Measurements from ENCODE around the gene NKAPD1. TPM values are rescaled to one million over a fixed set of nuclear protein-coding genes. Genes with fewer than 3 reads are reported as not detected.

The NKAPD1 gene
- polyA plus RNA-seq, 1 of the 3 experiments (the other 2 are of a cell fraction), result 9.2 TPM

- Histone ChIP-seq H3K9me3 (no peaks in the 10 kb centered on the region), H3K4me2 (no peak overlapping the region), H3K4me1 (ENCODE audit: control insufficient read depth in 1 of 2, insufficient read depth in 2 of 2, low read depth in 1 of 2, low read length in 1 of 2) (peaks cover 0 to 7% of the 10 kb centered on the region in 2 experiments; a peak in 1 of 4 replicates), H2AFZ (ENCODE audit: low read depth) (no peak overlapping the region), H3F3A (replicated peaks; ENCODE audit: insufficient read depth) (peaks cover 12% of the 10 kb centered on the region), H3K9me2 (no peaks in the 10 kb centered on the region), H3K4me3 (ENCODE audit: low read depth in 2 of 2, low read length in 1 of 2) (no peak overlapping the region), H3K9ac (no peak overlapping the region), H3K79me2 (ENCODE audit: insufficient read depth) (no peaks in the 10 kb centered on the region), H4K20me1 (ENCODE audit: insufficient read depth) (no peaks in the 10 kb centered on the region), H3K27ac (ENCODE audit: low read depth in 2 of 2, low read length in 1 of 2) (no peak overlapping the region), H3K36me3 (replicated peaks in 1 of 2; ENCODE audit: control insufficient read depth in 1 of 2, insufficient read depth in 2 of 2, low read length in 1 of 2) (no peaks in the 10 kb centered on the region), H3K27me3 (ENCODE audit: insufficient read depth) (no peaks in the 10 kb centered on the region)
- DNase-seq, result no peak
- ChIA-PET CTCF (interaction anchor here (0.8 to 7.0 kb wide), 27 partner anchors 7 to 447 kb away, joined by 3 to 76 read pairs (median 5); partner anchors contain the start of genes BCO2, SDHD, TEX12 and TIMM8B), POLR2A (no interaction called here)
- TF ChIP-seq ELF1 (IDR thresholded peaks at IDR 0.05) (no peak), POLR2AphosphoS5 (IDR thresholded peaks at IDR 0.05; ENCODE audit: low read depth, low read length) (no peak), RAD21 (IDR thresholded peaks at IDR 0.05; ENCODE audit: low read length) (no peak), FOXJ3 (CRISPR knock-in tag; IDR thresholded peaks at IDR 0.05) (no peak)
- WGBS (ENCODE audit: low lambda C conversion rate), result 69% methylated on average over 2 of the region's 2 CpGs
Observed at GRCh38 chr11:112114460-112114859, 40.4 kb downstream of the NKAPD1 start.

DNA sequence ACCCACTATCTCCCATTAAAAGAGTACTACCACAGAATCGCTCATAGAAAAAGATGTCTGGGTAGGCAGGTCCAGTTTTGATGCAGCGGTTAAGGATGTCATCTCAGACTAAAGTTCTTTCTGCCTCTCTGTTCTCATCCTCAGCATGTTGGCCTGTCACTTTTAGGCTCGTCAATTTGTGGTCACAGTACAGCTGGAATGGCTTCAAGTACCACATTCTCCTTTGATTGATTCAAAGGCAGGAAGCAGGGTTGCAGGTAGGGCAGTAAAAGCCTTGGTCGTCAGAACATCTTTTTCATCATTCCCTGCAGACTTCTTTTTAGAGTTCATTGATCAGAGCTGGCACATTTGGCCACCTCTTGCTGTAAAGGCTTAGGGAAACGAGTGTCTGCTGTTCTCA is 41.3 kb downstream of the NKAPD1 start:
- DNase-seq, result no peak
- no peaks in the 10 kb centered on the region for H3K36me3 ChIP-seq (replicated peaks in 1 of 2; ENCODE audit: control insufficient read depth in 1 of 2, insufficient read depth in 2 of 2, low read length in 1 of 2)
- H3K4me2 ChIP-seq, result no peak overlapping the region
- no peaks in the 10 kb centered on the region for H3K79me2 ChIP-seq (ENCODE audit: insufficient read depth)
- WGBS (ENCODE audit: low lambda C conversion rate), result 85% methylated on average over 5 of the region's 5 CpGs
- no peak overlapping the region for H3K4me3 ChIP-seq (ENCODE audit: low read depth in 2 of 2, low read length in 1 of 2)
- TF ChIP-seq, protein P1, sequence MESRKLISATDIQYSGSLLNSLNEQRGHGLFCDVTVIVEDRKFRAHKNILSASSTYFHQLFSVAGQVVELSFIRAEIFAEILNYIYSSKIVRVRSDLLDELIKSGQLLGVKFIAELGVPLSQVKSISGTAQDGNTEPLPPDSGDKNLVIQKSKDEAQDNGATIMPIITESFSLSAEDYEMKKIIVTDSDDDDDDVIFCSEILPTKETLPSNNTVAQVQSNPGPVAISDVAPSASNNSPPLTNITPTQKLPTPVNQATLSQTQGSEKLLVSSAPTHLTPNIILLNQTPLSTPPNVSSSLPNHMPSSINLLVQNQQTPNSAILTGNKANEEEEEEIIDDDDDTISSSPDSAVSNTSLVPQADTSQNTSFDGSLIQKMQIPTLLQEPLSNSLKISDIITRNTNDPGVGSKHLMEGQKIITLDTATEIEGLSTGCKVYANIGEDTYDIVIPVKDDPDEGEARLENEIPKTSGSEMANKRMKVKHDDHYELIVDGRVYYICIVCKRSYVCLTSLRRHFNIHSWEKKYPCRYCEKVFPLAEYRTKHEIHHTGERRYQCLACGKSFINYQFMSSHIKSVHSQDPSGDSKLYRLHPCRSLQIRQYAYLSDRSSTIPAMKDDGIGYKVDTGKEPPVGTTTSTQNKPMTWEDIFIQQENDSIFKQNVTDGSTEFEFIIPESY (IDR thresholded peaks at IDR 0.05; ENCODE audit: borderline replicate concordance, low read depth), result no peak
- TF ChIP-seq REST (IDR thresholded peaks at IDR 0.05; ENCODE audit: low read depth, low read length) (no peak), MAX (IDR thresholded peaks at IDR 0.05; ENCODE audit: low read depth) (no peak)
- no peaks in the 10 kb centered on the region for H3K9me2 ChIP-seq
- peaks cover 20% of the 10 kb centered on the region for H3F3A ChIP-seq (replicated peaks; ENCODE audit: insufficient read depth)
- H3K9me3 ChIP-seq, result no peaks in the 10 kb centered on the region
- H3K27ac ChIP-seq (ENCODE audit: low read depth in 2 of 2, low read length in 1 of 2), result no peak overlapping the region
- CTCF ChIA-PET, result interaction anchor here (1.2 to 7.0 kb wide), 6 partner anchors 11 to 166 kb away, joined by 3 to 76 read pairs (median 14); partner anchors contain the start of gene BCO2
- no peaks in the 10 kb centered on the region for H4K20me1 ChIP-seq (ENCODE audit: insufficient read depth)
- peaks cover 0 to 15% of the 10 kb centered on the region in 2 experiments; a peak in 1 of 4 replicates for H3K4me1 ChIP-seq (ENCODE audit: control insufficient read depth in 1 of 2, insufficient read depth in 2 of 2, low read depth in 1 of 2, low read length in 1 of 2)
- H2AFZ ChIP-seq (ENCODE audit: low read depth), result no peak overlapping the region
- no peak overlapping the region for H3K9ac ChIP-seq
- POLR2A ChIA-PET, result no interaction called here
- no peaks in the 10 kb centered on the region for H3K27me3 ChIP-seq (ENCODE audit: insufficient read depth)
